Esophagus muscularis mucosa (tissue), 4 donors: Measurements from ENCODE around the gene FRMD4A. TPM values are rescaled to one million over a fixed set of nuclear protein-coding genes. Genes with fewer than 3 reads are reported as not detected.

Source experiments
- DNase-seq: peaks from one replicate; pipeline ENCODE4 v3.0.0-alpha.2; 2017; ENCODE audit errors: extremely low spot score
- H3K27ac ChIP-seq, 4 donors: fragments of 200-600 bp; sonication (generic); replicated peaks in 1 of 4; 1 replicate in 3 of 4; 2 replicates in 1 of 4; pipeline ENCODE4 v1.5.1; 2016 to 2019; ENCODE audit warnings: mild to moderate bottlenecking in 1 of 4
- H3K27me3 ChIP-seq, 4 donors: fragments of 200-600 bp; sonication (generic); one replicate each; pipeline versions ENCODE4 v1.5.1 to v1.6.0; 2016 to 2019
- H3K36me3 ChIP-seq, 4 donors: fragments of 200-600 bp; sonication (generic); one replicate each; pipeline ENCODE4 v1.5.1; 2016 to 2019
- H3K4me1 ChIP-seq, 4 donors: fragments of 200-600 bp; sonication (generic); one replicate each; pipeline ENCODE4 v1.5.1; 2016 to 2019
- H3K4me3 ChIP-seq, 4 donors: fragments of 200-600 bp; sonication (generic); 1 replicate in 2 of 4; 2 replicates in 2 of 4; pipeline ENCODE4 v1.5.1; 2016 to 2019; ENCODE audit warnings: mild to moderate bottlenecking in 4 of 4, moderate library complexity in 1 of 4
- H3K9me3 ChIP-seq, 4 donors: fragments of 200-600 bp; sonication (generic); 1 replicate in 3 of 4; 2 replicates in 1 of 4; pipeline ENCODE4 v1.5.1; 2016 to 2019
- CTCF ChIP-seq, 3 experiments: fragments of 200-600 bp in 2 of 3; fragments of 450-650 bp in 1 of 3; sonication (generic) in 2 of 3; IDR thresholded peaks; one replicate each; pipeline ENCODE4 v1.5.1; 2017 to 2019; ENCODE audit warnings: antibody characterized with exemption in 3 of 3, mild to moderate bottlenecking in 2 of 3, moderate library complexity in 1 of 3
- EP300 ChIP-seq: sonication (generic); formaldehyde crosslinking; IDR thresholded peaks from one replicate; pipeline ENCODE4 v1.6.1; 2017; ENCODE audit warnings: antibody characterized with exemption
- POLR2A ChIP-seq: fragments of 450-650 bp; IDR thresholded peaks from one replicate; pipeline ENCODE4 v1.6.1; 2017; ENCODE audit warnings: antibody characterized with exemption, moderate library complexity, mild to moderate bottlenecking, low read depth
- POLR2AphosphoS5 ChIP-seq, 2 donors: sonication (generic); formaldehyde crosslinking; IDR thresholded peaks; one replicate each; pipeline ENCODE4 v1.6.1; 2017; ENCODE audit warnings: antibody characterized with exemption in 2 of 2
- WGBS: methylation state at CpG from one replicate; pipeline ENCODE4 v1.1.5; 2018; 5-methylcytosine and 5-hydroxymethylcytosine counted together
- intact Hi-C: fragments of 100-400 bp; cut with DNase I; formaldehyde crosslinking; loops from one replicate; pipeline ENCODE4 v1.15.1; 2023
- total RNA-seq, 4 donors: library from RNA; depleted of rRNA; stranded (reverse); fragments of >200 nt; gene quantifications; one replicate each; pipeline versions ENCODE4 v1.1.0 to v1.2.1, GENCODE V29; 2016

The FRMD4A gene
- total RNA-seq, 4 donors from 2014 or later: 17.0 to 28.8 (median 21.8) TPM

- no peak overlapping the region for H3K27ac ChIP-seq
- intact Hi-C loops: no loop called here
- no peaks in the 10 kb centered on the region for H3K9me3 ChIP-seq
- no peak for TF ChIP-seq CTCF (IDR thresholded peaks at IDR 0.05)
- TF ChIP-seq POLR2AphosphoS5 (IDR thresholded peaks at IDR 0.05): no peak
- no peak for TF ChIP-seq POLR2A
- TF ChIP-seq EP300: no peak
- peaks cover 4 to 67% (median 48%) of the 10 kb centered on the region in 4 donors for H3K36me3 ChIP-seq
- 84% methylated on average over 9 of the region's 10 CpGs for WGBS
- H3K4me3 ChIP-seq: no peak overlapping the region
- H3K4me1 ChIP-seq: peaks cover 10 to 42% (median 20%) of the 10 kb centered on the region in 4 donors
- no peak for DNase-seq
- H3K27me3 ChIP-seq: no peaks in the 10 kb centered on the region
Measured at GRCh38 chr10:13699216-13699615, 631.5 kb downstream of the FRMD4A start.

GRCh38 chr10:13698217-13698616, 632.5 kb downstream of the FRMD4A start:
- no peak for TF ChIP-seq POLR2A
- no peak for TF ChIP-seq CTCF (IDR thresholded peaks at IDR 0.05)
- no peak for TF ChIP-seq EP300
- TF ChIP-seq POLR2AphosphoS5 (IDR thresholded peaks at IDR 0.05): no peak
- intact Hi-C loops: no loop called here
- no peak overlapping the region for H3K4me3 ChIP-seq
- peak overlapping the region in 1 of 4 donors; percentile 1 for H3K27ac ChIP-seq
- no peak for DNase-seq
- peaks cover 13 to 77% (median 58%) of the 10 kb centered on the region in 4 donors for H3K36me3 ChIP-seq
- 76% methylated on average over 6 of the region's 6 CpGs for WGBS
- peaks cover 7 to 34% (median 15%) of the 10 kb centered on the region in 4 donors for H3K4me1 ChIP-seq
- H3K27me3 ChIP-seq: no peaks in the 10 kb centered on the region
- no peaks in the 10 kb centered on the region for H3K9me3 ChIP-seq

- TF ChIP-seq CTCF (IDR thresholded peaks at IDR 0.05) (no peak), POLR2AphosphoS5 (IDR thresholded peaks at IDR 0.05) (no peak), POLR2A (no peak), EP300 (no peak)
- Histone ChIP-seq H3K4me3 (no peak overlapping the region), H3K36me3 (peaks cover 18 to 93% (median 75%) of the 10 kb centered on the region in 4 donors), H3K4me1 (peaks cover 4 to 22% (median 13%) of the 10 kb centered on the region in 4 donors), H3K27ac (peak overlapping the region in 1 of 4 donors; percentile 34), H3K27me3 (no peaks in the 10 kb centered on the region), H3K9me3 (no peaks in the 10 kb centered on the region)
- DNase-seq: no peak
- 80% methylated on average over 9 of the region's 9 CpGs for WGBS
- intact Hi-C loops: no loop called here
Measured at GRCh38 chr10:13696071-13696470, 634.7 kb downstream of the FRMD4A start.

GRCh38 chr10:13695588-13695987, 635.1 kb downstream of the FRMD4A start:
- Histone ChIP-seq H3K27me3 (no peaks in the 10 kb centered on the region), H3K9me3 (no peaks in the 10 kb centered on the region), H3K4me1 (peaks cover 4 to 22% (median 13%) of the 10 kb centered on the region in 4 donors), H3K4me3 (no peak overlapping the region), H3K27ac (peak overlapping the region in 1 of 4 donors; percentile 34), H3K36me3 (peaks cover 14 to 93% (median 74%) of the 10 kb centered on the region in 4 donors)
- TF ChIP-seq CTCF (IDR thresholded peaks at IDR 0.05) (no peak), EP300 (no peak), POLR2AphosphoS5 (IDR thresholded peaks at IDR 0.05) (no peak), POLR2A (no peak)
- 90% methylated on average over 11 of the region's 13 CpGs for WGBS
- intact Hi-C loops: no loop called here
- DNase-seq: no peak
